GM18861 (cell line): ENCODE results near the gene OCA2.
"Not testable (repeated sequence)": the region's sequence is repeated elsewhere in the genome, so short reads cannot be mapped to it uniquely, and the experiment has no call there.

Experiments used
- ATAC-seq: cut with Tn5 transposase; IDR thresholded peaks from one replicate; pipeline ENCODE4 v1.9.1; 2021; ENCODE audit not compliant: unreplicated experiment

OCA2 gene

GRCh38 chr15:28026221-28026620 lies 72.9 kb downstream of the OCA2 start:
- no peak for ATAC-seq

DNA sequence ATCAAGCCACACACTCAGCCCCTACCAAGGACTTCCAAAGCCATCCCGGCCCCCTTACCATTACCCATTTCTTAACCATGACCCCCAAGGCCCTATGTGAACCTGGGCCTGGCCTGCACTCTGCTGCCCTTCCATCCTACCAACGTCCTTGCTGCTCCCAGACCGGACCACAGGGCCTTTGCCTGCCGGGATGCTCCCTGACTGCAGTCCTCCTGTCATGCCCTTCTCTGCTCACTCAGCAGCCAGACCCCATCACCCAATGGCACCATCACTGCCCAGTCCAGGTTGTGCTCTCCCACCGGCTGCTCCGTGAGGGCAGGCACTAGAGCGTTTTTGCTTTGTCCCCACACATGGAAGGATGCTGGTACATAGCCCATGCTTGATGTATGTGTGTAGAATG lies 73.7 kb downstream of the OCA2 start:
- no peak for ATAC-seq

GRCh38 chr15:28024889-28025250 lies 74.2 kb downstream of the OCA2 start:
- no peak for ATAC-seq

DNA sequence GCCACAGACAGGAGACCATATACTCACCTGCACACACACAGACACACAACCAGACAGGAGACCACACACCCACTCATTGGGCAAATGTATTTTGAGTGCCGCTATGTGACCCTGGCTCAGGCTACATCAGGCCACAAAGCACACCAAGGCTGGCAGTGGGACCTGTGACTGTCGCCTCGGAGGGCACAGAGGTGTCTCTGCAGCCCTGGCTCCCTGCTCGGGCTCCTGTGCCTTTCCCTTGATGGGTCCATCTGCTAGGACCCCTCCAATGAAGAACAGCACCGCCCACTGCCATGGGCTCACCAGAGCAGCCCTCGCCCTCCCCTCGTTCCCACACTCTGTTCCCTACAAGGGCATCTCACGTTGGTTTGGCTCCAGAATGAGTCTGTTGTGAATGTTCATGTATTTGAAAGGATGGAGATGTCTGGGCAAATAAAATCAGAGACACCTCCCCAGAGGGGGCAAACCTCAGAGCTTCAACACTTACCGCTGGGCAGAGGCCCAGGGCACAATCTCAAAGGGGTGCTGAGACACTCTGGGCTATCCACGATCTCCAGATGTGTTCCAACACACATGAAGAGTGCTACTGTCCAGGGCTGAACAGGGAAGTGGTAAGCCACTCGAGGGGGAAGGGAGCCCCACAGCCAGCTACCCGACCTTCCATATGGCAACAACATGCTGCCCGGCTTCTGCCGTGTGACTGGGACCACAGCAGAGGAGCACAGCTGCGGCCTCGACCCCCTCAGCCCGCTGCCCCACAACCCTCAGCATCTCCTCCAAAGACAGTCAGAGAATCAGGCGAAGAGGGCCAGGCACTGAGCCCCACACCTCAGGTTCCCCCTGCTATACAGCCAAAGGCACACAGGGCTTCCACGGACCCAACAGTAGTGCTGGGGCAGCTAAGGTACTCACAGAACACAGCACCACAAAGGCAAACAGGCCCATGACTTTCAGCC lies 74.9 kb downstream of the OCA2 start:
- no peak for ATAC-seq

DNA sequence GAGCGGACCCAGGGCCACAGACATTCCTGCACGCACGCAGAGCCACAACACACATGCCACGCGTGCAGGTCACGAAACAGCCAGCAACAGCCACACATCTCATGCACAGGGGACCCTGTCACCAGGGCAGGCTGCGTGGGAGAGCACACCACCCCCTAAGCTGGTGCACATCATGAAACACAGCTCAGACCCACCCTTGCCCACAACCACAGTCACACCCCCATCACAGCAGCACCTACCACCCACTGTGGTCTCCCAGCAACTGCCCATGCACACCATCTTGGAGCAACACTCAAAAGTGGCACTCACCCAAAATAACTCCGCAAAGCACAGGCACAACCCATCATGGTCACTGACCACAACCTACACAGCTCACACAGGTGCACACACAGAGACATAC lies 75.7 kb downstream of the OCA2 start:
- no peak for ATAC-seq

- ATAC-seq = no peak
These were observed 76.2 kb downstream of the OCA2 start for GRCh38 chr15:28022961-28023360.

- no peak for ATAC-seq
These were observed 76.9 kb downstream of the OCA2 start for GRCh38 chr15:28022181-28022580.

GRCh38 chr15:28021281-28022039 lies 77.7 kb downstream of the OCA2 start:
- no peak for ATAC-seq

- ATAC-seq = no peak
These were observed 78.5 kb downstream of the OCA2 start for GRCh38 chr15:28020644-28021043.

GRCh38 chr15:28019594-28020309 lies 79.4 kb downstream of the OCA2 start:
- no peak for ATAC-seq

- no peak for ATAC-seq
These were observed 80.6 kb downstream of the OCA2 start for GRCh38 chr15:28018291-28019044.

GRCh38 chr15:28017423-28017924 lies 81.6 kb downstream of the OCA2 start:
- ATAC-seq = no peak

- ATAC-seq = no peak
These were observed 83.3 kb downstream of the OCA2 start for GRCh38 chr15:28015855-28016254.

GRCh38 chr15:28014623-28015200 lies 84.4 kb downstream of the OCA2 start:
- ATAC-seq = no peak

DNA sequence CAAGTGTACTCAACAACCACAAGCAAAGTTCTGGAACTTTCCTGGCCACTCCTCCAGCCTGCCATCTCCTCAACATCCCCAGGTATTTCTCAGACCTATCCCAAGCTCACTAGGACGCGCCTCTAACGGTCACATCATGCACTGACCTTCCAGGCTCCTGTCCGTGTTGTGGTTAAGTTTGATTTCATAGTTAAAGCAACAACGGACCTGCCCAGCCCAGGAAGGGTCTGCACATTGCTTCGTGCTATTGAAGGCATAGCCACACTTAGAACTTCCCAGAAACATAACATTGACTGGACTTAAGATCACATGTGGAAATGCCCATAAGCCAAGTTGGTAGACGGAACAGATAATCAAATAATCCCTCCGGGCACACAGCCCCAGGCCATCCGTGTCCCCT lies 85.1 kb downstream of the OCA2 start:
- ATAC-seq = no peak

DNA sequence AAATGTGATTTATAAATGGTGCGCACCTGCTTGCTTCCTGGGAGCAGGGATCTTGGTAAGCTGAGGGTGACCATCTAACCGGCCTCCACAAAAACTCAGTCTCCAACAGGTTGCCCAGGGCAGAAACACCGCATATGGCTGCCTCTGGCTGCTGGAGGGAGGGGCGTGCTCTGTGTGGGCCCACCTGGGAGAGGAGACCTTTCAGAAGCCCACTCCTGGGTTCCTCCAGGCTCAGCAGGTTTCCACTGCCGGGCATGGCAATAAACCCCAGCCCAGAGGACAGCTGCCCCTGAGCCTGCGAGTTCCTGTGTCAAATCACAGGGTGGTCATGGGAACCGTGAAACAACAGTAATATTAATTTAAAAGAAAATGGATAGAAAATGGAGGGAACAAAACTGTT lies 85.6 kb downstream of the OCA2 start:
- ATAC-seq = no peak

- ATAC-seq = no peak
These were observed 86.9 kb downstream of the OCA2 start for GRCh38 chr15:28012231-28012630.

DNA sequence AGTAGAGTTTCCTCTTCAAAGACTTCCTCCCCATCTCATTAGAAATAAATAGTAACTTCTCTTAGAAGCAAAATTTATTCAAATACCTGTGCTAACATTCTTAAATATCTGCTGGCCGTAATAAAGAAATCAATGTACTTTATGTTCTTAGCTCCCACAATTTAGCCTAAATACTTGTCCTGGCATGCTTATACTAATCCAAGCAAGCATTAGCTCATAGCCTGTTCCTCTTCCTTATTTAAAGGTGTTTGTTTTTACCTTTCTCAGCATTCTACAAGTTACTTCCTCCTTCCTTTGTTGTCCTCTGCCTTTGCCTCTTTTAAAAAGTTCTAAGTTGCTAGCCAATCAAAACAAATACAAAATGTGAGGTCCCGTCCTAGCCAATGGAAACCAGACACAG lies 90.9 kb downstream of the OCA2 start:
- ATAC-seq = not testable (repeated sequence)

DNA sequence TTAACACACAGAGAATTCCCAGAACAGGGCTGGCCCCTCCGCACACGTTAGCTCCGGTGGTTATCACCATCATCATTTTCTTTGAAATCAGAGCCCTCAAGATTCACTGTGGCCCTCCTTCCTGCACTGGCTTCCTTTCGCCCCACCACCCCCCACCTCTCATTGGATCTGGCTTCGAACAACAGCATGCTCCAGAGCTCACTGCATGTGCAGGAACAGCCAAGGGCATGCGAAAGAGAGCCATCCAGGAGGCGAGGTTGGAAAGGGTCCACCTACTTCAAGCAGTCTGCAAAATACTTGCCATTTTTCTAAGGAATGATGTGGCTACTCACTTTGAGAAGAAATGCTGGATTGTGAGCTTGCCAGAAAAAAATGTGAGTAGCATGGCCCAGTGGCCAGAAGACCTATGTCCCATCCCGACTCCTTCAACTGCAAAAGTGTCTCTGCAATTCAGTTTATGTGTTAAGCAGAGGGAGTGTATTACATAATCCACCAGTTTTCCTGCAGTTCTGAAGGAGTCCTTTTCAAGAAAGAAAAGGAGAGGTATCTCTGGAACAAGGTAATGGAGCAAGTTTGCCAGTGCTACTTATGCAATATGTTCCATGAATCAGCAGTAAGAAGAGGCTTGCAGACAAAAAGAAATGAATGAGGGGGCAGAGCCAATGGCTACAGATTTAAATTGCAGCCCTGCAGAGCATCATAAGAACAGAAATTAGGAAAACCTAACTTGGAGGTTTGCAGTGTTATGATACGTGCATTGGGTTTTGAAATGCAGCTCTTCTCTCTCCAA lies 92.8 kb downstream of the OCA2 start:
- no peak for ATAC-seq
